Medulla oblongata (tissue), 1 donor: ENCODE data around the gene DLG2.

Experiments
- DNase-seq: peaks from one replicate; pipeline ENCODE4 v3.0.0-alpha.2; 2015; ENCODE audit errors: extremely low spot score

The DLG2 gene

GRCh38 chr11:83852775-83853442 is 1774.2 kb downstream of the DLG2 start:
- no peak for DNase-seq

GRCh38 chr11:83852012-83852411 is 1775.1 kb downstream of the DLG2 start:
- no peak for DNase-seq

- no peak for DNase-seq
These were observed 1779.6 kb downstream of the DLG2 start for GRCh38 chr11:83847467-83848034.

GRCh38 chr11:83845797-83846196 is 1781.3 kb downstream of the DLG2 start:
- DNase-seq, result no peak

DNA sequence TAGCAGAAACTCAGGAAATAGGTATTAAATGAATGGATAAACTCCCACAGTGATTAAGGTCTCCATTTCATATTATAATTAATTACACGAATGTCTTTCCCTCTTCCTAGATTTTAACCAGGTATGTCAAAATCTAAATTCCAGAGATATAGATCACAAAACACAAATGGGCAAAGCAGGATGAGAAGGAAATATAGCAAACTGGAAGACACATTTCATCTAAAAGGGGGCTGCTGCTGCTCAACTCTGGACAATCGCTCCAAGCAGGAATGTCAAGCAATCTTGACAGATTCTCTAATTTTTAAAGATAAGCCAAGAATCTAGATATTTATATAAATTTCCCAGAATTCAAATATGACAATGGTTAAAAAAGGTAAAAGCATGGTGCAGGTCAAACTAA is 1786.8 kb downstream of the DLG2 start:
- no peak for DNase-seq

DNA sequence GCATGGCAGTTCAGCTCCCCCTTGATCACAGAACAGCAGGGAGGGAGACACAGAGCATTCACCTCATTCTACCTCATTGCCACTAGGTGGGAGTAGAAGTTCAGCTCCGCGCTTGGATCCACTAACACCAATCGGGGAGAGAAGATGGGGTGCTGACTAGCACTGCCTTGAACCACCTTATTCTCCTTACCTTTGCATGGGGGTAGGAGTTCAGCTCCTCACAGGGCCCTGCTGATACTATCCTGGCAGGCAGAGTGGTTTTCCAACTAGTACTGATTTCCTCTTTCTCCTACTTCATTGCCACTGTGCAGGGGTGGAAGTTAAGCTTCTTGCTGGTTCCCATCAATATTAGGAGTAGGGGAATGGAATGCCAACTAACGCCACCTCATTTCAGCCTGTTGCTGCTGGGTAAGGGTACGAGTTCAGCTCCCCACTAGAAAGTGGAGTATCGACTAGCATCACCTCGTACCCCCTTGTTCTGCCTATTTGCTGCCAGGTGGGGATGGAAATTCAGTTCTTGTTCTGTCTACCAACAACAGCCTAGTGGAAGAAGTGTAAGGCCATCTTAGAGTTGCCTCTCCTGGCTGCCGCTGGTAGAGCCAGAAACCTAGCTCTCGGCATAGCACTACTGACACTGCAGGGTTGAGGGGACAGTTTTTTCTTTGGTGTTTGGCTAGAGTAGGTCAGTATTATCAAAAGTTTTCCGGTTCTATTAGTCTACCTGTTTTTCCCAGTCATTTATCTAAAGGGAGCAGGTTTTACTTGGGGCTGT is 1790.1 kb downstream of the DLG2 start:
- DNase-seq, result peak; percentile 83

GRCh38 chr11:83836065-83836464 is 1791.1 kb downstream of the DLG2 start:
- no peak for DNase-seq

- peak; percentile 58 for DNase-seq
These were observed 1791.7 kb downstream of the DLG2 start for GRCh38 chr11:83835423-83835822.

- no peak for DNase-seq
These were observed 1795.2 kb downstream of the DLG2 start for GRCh38 chr11:83831929-83832328.

DNA sequence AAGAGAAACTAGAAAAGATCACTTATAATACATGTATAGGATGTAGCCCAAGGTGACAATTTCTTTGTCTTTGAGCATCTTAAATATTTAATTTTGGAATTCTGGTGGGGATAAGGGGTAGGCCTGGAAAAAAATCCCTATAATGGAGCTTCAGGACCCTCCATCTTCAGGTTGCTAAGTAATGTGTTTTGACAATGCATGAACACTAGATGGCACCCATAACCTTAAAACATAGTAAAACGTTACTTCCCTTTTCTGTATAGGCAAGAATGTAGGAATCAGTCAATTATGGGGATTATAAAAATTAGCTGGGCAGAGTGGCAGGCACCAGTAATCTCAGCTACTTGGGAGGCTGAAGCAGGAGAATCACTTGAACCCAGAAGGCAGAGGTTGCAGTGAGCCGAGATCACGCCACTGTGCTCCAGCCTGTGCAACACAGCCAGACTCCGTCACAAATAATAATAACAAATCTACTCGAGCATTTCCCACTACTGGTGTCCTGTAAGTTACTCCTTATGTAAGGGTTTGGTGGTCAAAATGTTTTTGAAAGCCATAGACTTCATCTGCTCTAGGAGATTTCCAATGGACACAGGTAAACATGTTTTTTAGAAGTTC is 1799.1 kb downstream of the DLG2 start:
- peak; percentile 70 for DNase-seq

DNA sequence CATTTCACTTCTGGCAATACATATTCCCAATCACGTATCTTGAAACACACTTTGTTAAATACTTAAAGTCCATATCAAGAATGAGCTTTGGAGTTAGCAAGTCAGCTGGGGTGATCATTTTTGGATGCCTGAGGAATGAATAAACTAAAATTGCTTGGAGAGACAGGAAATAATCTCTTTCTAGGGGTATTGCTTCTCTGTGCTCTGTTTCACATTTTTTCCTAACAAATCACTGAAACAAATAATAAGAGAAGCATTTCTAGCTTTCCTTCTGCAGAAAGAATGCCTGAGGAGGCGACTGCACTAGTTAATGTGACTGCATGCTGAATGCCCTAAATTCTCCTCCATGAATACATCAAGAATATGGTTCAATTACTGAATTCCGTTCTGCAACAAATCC is 1799.6 kb downstream of the DLG2 start:
- DNase-seq, result no peak

DNA sequence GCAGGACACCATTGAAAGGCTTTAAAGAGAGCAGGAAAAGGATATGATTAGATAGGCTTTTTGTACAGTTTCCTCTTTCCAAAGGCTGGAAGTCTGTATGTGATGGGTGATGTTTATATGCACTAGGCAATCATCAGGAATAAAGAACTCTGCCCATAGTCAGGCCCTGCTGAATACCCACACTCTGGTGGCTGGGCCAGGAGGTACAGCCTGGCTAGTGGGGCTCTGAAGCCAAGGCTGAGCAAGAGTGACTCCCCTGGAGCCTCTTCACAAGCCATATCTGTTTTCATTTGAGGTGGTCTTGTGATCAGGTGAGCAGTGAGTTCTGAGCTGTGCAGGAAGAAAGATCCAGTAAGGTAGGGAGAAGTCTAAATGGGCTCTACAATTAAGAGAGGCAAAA is 1801.1 kb downstream of the DLG2 start:
- no peak for DNase-seq

GRCh38 chr11:83823461-83824025 is 1803.6 kb downstream of the DLG2 start:
- DNase-seq, result no peak

DNA sequence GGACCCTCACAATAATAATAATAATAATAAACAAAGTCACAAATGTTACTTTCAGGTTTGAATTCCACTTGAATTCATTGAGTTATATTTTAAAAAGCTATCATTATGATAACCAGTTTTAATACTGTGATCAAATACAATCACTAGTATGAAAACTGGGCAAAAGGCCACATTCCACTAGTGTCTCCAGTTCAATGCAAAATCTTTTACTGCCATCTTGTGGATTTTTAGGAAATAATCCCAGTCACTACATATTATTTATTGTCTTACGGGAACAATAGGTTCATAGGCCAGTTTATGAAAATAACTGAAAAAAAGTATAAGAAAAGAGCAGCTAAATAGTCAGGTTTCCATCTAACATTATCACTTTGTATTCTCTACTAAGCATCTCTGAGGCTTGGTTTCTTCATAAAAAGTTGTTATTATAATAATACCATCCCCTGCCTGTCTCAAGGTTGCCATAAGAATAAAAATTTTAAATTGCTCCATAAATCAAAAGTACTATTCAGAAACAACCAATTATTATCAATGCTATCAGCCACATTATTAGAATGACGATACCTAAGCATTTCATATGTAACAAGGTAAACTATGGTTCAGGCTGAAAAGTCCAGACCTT is 1807.1 kb downstream of the DLG2 start:
- peak; percentile 89 for DNase-seq

DNA sequence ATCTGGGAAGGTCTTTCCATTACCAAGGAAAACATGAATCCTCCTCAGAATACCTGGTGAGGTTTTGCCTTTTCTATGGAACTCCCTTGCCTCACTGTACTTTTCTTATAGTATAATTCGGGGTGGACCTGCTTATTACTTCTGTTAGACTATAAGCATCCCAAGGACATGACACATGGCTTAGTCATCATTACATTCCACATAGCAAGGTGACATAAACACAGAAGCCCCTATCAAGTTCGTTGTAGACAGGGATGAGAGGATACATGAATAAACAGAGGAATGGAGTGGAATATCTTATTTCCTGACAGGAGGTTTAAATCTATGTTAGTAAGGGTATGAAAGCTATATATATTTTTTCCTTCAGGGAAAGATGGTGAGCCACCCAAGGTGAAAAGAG is 1808.8 kb downstream of the DLG2 start:
- no peak for DNase-seq

DNA sequence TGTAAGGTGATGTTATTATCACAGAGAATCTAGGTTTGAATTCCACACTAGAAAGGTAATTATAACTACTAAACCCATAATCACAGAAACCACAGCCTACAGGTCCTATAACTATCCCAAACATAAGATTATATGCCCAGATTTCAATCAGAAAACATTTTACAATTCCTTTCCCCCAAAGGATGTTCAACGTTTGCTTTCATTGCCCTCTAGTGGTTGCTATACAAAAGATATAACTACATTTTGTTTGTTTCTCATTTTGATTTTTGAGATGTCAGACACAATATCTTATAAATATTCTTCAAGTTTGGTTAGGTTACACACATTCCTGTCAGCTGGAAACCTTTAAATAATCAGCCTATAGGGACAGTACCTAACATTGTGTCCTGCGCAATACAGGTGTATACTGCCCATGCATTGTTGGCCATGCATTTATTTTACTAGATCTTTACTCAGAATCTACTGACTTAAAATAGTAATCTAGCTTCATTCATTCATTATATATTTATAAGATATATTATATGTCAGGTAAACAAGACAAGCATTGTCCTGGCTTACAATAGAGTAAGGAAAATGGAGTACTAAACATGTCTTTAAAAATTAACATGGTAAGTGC is 1810.5 kb downstream of the DLG2 start:
- no peak for DNase-seq

- no peak for DNase-seq
These were observed 1811.4 kb downstream of the DLG2 start for GRCh38 chr11:83815736-83816135.

DNA sequence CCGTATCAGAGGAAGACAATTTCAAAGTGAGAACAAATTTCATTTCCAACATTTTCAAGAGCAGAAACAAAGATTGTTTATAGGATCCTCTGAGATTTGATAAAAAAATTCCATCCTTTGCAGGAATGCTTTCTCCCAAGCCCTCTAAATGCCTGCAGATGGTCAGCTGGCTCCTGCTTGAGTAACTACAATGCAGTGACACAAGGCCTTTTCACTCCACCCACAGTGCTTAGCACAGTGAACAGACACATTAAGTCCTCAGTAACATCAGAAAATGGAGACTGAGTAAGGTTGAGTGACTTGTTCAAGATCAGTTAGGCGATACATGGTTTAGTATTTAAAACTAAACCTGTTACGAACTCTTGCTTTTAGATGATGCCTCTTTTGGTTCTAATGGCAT is 1813.8 kb downstream of the DLG2 start:
- peak; percentile 57 for DNase-seq

- DNase-seq, result no peak
These were observed 1817.9 kb downstream of the DLG2 start for GRCh38 chr11:83809274-83809673.

- no peak for DNase-seq
These were observed 1825.3 kb downstream of the DLG2 start for GRCh38 chr11:83801799-83802198.

DNA sequence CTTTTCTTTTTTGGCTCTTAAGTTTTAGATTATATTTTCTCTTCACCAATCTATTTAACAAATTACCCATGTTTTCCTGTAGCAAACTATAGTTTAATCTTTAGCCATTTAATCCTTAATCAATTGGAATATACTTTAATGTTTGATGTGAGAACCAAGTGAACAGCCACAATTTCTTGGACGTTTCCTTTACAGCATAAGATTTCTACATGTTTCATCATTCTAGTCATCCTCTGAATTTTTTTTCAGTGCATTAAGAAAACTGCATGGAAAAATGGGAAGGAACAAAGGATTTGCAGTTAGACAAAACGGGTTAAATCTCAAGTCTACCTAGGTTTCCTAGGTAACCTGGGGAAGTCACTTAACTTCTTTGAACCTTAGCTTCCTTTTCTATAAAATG is 1833.8 kb downstream of the DLG2 start:
- DNase-seq, result no peak
